Motor neuron (in vitro differentiated cells): ENCODE results near the gene GRK2. TPM values are rescaled to one million over a fixed set of nuclear protein-coding genes. Genes with fewer than 3 reads are reported as not detected.

Experiments used
- ATAC-seq, 8 experiments: fragments of 200-7000 bp; cut with Tn5 transposase; replicated peaks in 6 of 8; 2 replicates each; pipeline ENCODE4 v1.8.0; 2021; ENCODE audit warnings: mild to moderate bottlenecking in 8 of 8, moderate library complexity in 8 of 8
- H3K27ac ChIP-seq, 2 donors: fragments of 250-450 bp; sonication (Bioruptor Pico); 2 replicates each; pipeline ENCODE4 v1.9.0; 2021; ENCODE audit warnings: antibody characterized with exemption in 2 of 2, mild to moderate bottlenecking in 2 of 2, moderate library complexity in 1 of 2
- H3K4me1 ChIP-seq, 2 donors: fragments of 250-450 bp; sonication (Bioruptor Pico); replicated peaks in 1 of 2; 2 replicates each; pipeline ENCODE4 v1.6.1; 2021; ENCODE audit warnings: antibody characterized with exemption in 2 of 2, mild to moderate bottlenecking in 2 of 2, moderate library complexity in 1 of 2
- H3K4me3 ChIP-seq, 5 donors: fragments of 250-450 bp; sonication (Bioruptor Pico); 2 replicates each; pipeline ENCODE4 v1.9.0; 2021; ENCODE audit warnings: antibody characterized with exemption in 5 of 5, mild to moderate bottlenecking in 5 of 5, moderate library complexity in 4 of 5
- WGBS, 10 experiments: fragments of 450-650 bp; shearing (Covaris generic); methylation state at CpG; one replicate each; pipeline ENCODE4 v1.0.0; 2022; 5-methylcytosine and 5-hydroxymethylcytosine counted together
- in situ Hi-C, 9 experiments: fragments of 400-800 bp; cut with MboI; loops; one replicate each; pipeline ENCODE4 v1.15.0; 2021; ENCODE audit warnings: low sequenced_read_pairs in 9 of 9, low pct_unique_long_range_greater_than_20kb in 2 of 9; ENCODE audit not compliant: unreplicated experiment in 9 of 9
- total RNA-seq, 8 experiments: library from RNA; unstranded; fragments of 300-600 nt; gene quantifications; 2 replicates each; pipeline versions ENCODE4 v1.2.3 to v1.2.4, GENCODE V29; 2022

GRK2 gene
- total RNA-seq, 8 experiments from 2014 or later = 13.8 to 40.5 (median 32.6) TPM

GRCh38 chr11:67303132-67303834 is 37.0 kb downstream of the GRK2 start, which contains the start of gene SSH3:
Gene SSH3 (plus strand): TSS chr11:67303530. CDS start chr11:67303626, 96 bp downstream.
- 16% methylated on average over 7 of the region's 65 CpGs; no CpG with 5 or more reads in 9 of the 10 experiments for WGBS, 10 experiments
- in situ Hi-C loops = no loop called here
- Histone ChIP-seq H3K4me1 (peaks cover 26 to 28% of the 10 kb centered on the region in 2 donors), H3K27ac (peak within 1 kb of the TSS in 1 of 2 donors; percentile 61), H3K4me3 (peak within 1 kb of the TSS in 4 of 5 donors; percentile 10 to 35 (median 26))
- peak; percentile 32 to 85 (median 48) for ATAC-seq

DNA sequence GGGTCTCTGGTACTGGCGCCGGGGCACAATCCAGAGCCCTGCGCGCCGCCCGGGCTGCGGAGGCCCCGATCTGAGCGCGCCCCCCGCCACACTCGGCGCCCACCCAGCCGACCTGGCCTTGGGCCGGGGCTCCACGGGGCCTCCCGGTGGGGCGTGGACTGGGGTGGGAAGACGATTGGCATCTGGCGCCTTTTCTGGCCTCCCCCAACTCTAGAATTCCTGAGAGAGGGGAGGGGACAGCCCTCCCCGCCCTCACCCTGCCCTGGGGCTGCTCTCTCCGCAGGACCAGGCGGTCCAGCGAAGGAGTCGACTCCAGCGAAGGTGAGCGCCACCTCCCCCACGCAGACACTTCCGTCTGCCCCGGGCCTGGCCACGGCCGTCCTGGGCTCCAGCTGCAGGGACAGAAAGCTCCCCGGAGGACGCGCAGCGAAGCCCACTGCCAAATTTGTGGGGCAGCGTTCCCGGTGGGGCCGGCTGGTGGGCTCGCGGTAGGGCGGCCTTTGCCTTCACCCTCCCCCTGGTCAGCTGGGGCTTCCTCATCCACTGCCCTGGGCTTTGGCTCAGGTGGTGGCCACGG is 37.6 kb downstream of the GRK2 start:
- peak; percentile 1 to 55 (median 20) for ATAC-seq
- in situ Hi-C loops = no loop called here
- Histone ChIP-seq H3K4me1 (peaks cover 26 to 28% of the 10 kb centered on the region in 2 donors), H3K27ac (no peak overlapping the region), H3K4me3 (peak overlapping the region in 4 of 5 donors; percentile 10 to 35 (median 26))
- whole genome bisulfite sequencing, 10 experiments = 0 to 30% methylated on average over 1 to 2 of the region's 43 CpGs; no CpG with 5 or more reads in 8 of the 10 experiments

DNA sequence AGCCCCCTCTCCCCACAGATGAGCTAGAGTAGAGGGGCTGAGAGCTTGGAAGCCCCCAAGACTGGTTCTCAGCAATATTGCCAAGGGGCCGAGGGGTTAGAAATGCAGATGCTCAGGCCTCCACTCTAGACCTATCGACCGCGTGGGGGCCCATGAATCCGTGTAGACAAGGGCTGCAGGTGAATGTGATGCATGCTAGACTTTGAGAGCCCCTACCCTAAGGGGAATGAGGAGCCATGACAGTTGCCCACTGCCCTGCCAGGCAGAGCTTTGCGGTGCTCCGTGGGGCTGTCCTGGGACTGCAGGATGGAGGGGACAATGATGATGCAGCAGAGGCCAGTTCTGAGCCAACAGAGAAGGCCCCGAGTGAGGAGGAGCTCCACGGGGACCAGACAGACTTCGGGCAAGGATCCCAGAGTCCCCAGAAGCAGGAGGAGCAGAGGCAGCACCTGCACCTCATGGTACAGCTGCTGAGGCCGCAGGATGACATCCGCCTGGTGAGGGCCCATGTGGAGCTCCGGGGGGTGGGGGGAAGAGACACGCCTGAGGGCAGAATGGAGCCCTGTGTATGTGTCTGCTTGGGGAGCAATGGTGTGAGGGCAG is 38.3 kb downstream of the GRK2 start:
- WGBS, 10 experiments = 54 to 92% (median 76%) methylated on average over 2 to 9 of the region's 14 CpGs; no CpG with 5 or more reads in 4 of the 10 experiments
- in situ Hi-C loops = no loop called here
- peaks cover 26 to 28% of the 10 kb centered on the region in 2 donors for H3K4me1 ChIP-seq
- ATAC-seq = no peak
- no peak overlapping the region for H3K4me3 ChIP-seq
- H3K27ac ChIP-seq = no peak overlapping the region

- no peak overlapping the region for H3K4me3 ChIP-seq
- H3K4me1 ChIP-seq = peaks cover 22% of the 10 kb centered on the region in 2 donors
- 40 to 90% (median 89%) methylated on average over 1 to 3 of the region's 19 CpGs; no CpG with 5 or more reads in 7 of the 10 experiments for WGBS, 10 experiments
- in situ Hi-C loops = no loop called here
- no peak for ATAC-seq
- H3K27ac ChIP-seq = no peak overlapping the region
Observed at GRCh38 chr11:67306769-67307544, 40.7 kb downstream of the GRK2 start.

GRCh38 chr11:67307545-67308001 is 41.3 kb downstream of the GRK2 start:
- WGBS, 10 experiments = no CpG with 5 or more reads among the region's 12 CpGs
- Histone ChIP-seq H3K4me3 (no peak overlapping the region), H3K27ac (no peak overlapping the region), H3K4me1 (peaks cover 16 to 18% of the 10 kb centered on the region in 2 donors)
- in situ Hi-C loops = no loop called here
- ATAC-seq = no peak

DNA sequence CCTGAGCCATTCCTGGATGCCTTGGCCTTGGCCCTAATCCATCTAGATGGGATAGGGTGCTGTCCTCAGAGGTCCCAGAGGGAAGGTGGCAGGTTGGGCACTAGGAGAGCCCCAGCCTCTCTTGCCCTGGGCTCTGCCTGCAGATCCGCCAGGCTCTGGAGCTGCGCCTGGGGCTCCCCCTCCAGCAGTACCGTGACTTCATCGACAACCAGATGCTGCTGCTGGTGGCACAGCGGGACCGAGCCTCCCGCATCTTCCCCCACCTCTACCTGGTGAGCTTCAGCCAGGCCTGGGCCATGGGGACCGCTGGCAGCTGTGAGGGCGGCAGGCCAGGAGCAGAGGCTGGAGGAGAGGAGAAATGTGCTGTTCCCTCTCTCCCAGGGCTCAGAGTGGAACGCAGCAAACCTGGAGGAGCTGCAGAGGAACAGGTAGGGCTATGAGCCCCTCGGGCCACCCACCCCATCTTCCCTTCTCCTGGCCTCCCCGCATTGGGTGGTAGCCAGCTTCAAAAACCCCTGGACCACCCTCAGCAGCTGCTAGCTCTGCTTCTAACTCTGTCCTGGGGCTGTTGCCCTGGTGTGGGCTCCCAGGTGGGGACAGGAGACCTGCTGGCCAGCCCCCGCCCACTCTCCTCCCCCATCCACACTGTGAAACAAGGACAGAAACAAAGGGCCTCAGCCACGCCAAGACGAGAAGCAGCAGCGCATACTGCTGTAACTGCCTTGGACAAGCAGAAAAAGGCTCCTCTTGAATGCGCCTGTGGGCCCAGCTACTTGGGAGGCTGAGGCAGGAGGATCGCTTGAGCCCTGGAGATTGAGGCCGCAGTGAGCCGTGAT is 42.0 kb downstream of the GRK2 start:
- Histone ChIP-seq H3K4me1 (peaks cover 9 to 11% of the 10 kb centered on the region in 2 donors), H3K27ac (no peak overlapping the region), H3K4me3 (no peak overlapping the region)
- no peak for ATAC-seq
- 86 to 100% (median 93%) methylated on average over 3 to 6 of the region's 20 CpGs; no CpG with 5 or more reads in 7 of the 10 experiments for WGBS, 10 experiments
- in situ Hi-C loops = no loop called here

GRCh38 chr11:67309166-67309565 is 42.9 kb downstream of the GRK2 start:
- no peak overlapping the region for H3K27ac ChIP-seq
- WGBS, 10 experiments = 60 to 100% (median 92%) methylated on average over 1 to 4 of the region's 11 CpGs; no CpG with 5 or more reads in 6 of the 10 experiments
- ATAC-seq = no peak
- in situ Hi-C loops = no loop called here
- no peak overlapping the region for H3K4me3 ChIP-seq
- peaks cover under 1 to 2% of the 10 kb centered on the region in 2 donors for H3K4me1 ChIP-seq

DNA sequence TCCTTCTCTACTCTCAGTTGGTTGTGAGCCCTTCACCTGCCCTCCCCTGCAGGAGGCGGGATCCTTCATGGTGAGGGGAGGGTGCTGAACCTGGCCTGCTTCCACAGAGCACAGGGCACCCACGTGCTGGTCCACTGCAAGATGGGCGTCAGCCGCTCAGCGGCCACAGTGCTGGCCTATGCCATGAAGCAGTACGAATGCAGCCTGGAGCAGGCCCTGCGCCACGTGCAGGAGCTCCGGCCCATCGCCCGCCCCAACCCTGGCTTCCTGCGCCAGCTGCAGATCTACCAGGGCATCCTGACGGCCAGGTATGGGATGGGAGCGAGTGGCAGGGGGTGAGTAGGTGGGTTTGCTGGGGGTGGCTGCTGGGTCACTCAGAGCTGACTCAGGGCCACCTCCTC is 43.4 kb downstream of the GRK2 start:
- in situ Hi-C loops = loop anchor here in 1 of 9 experiments (10.0 kb wide), 1 partner anchor 45 kb away; the partner anchor contains the start of gene GRK2
- WGBS, 10 experiments = 50 to 89% methylated on average over 2 to 4 of the region's 14 CpGs; no CpG with 5 or more reads in 8 of the 10 experiments
- H3K4me3 ChIP-seq = no peak overlapping the region
- H3K4me1 ChIP-seq = no peaks in the 10 kb centered on the region
- peak in 1 of 8 experiments; percentile 12 for ATAC-seq
- H3K27ac ChIP-seq = no peak overlapping the region

DNA sequence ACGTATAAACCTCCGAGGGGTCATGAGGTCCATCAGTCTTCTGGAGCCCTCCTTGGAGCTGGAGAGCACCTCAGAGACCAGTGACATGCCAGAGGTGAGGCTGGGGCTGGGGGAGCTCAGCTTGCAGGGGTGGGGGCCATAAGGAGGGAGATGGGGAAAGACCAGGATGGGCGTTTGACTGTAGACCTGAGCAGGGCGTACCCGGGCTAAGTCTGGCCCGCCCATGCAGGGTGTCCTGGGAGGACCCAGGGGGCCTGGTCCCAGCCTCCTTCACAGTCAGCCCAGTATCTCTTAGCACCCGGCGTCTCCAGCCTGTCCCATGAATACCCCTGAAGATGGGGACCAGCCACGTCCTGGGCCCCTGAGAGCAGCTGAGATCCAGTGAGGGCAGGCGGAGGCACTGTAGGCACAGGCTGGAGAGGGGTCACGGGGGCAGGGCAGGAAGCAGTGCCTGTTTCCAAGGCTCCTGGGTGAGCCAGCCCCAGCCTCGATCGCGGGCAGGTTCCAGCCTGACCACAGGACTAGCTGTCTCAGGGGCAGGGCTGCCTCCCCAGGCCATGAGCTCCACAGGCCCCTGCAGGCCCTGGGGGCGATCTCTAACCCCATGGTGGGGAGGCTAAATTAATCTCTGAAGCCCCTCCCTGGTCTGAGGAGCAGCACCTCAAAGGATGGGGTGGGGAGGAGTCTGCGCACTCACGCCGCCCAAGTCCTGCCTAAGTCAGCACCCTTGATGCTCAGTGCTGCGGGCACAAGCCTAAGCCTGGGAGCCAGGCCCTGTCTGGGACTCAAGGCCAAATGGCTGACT is 44.2 kb downstream of the GRK2 start:
- ATAC-seq = peak in 3 of 8 experiments; percentile 8 to 25 (median 11)
- in situ Hi-C loops = loop anchor here in 1 of 9 experiments (10.0 kb wide), 1 partner anchor 46 kb away; the partner anchor contains the start of gene GRK2

GRCh38 chr11:67311051-67311555 is 44.8 kb downstream of the GRK2 start:
- ATAC-seq = peak in 3 of 8 experiments; percentile 25 to 84 (median 33)
- 60 to 100% (median 82%) methylated on average over 1 to 4 of the region's 18 CpGs; no CpG with 5 or more reads in 5 of the 10 experiments for WGBS, 10 experiments
- in situ Hi-C loops = loop anchor here in 1 of 9 experiments (10.0 kb wide), 1 partner anchor 46 kb away; the partner anchor contains the start of gene GRK2
- no peaks in the 10 kb centered on the region for H3K4me1 ChIP-seq
- H3K27ac ChIP-seq = no peak overlapping the region
- no peak overlapping the region for H3K4me3 ChIP-seq

More for the DNA sequence above, 44.2 kb downstream of the GRK2 start:
- Histone ChIP-seq H3K4me1 (no peaks in the 10 kb centered on the region), H3K4me3 (no peak overlapping the region), H3K27ac (no peak overlapping the region)
- WGBS, 10 experiments = no CpG with 5 or more reads among the region's 19 CpGs

DNA sequence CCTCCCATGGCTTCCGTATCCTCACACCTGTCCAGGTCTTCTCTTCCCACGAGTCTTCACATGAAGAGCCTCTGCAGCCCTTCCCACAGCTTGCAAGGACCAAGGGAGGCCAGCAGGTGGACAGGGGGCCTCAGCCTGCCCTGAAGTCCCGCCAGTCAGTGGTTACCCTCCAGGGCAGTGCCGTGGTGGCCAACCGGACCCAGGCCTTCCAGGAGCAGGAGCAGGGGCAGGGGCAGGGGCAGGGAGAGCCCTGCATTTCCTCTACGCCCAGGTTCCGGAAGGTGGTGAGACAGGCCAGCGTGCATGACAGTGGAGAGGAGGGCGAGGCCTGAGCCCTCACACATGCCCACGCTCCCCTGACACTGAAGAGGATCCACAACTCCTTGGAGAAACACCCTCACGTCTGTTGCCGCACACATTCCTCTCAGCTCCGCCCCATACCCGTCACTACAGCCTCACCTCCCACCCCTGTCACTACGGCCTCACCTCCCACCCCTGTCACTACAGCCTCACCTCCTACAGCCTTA is 45.3 kb downstream of the GRK2 start:
- Histone ChIP-seq H3K4me1 (peaks cover 0 to under 1% of the 10 kb centered on the region in 2 donors), H3K27ac (no peak overlapping the region), H3K4me3 (no peak overlapping the region)
- ATAC-seq = peak in 2 of 8 experiments; percentile 12 to 30
- in situ Hi-C loops = loop anchor here in 1 of 9 experiments (10.0 kb wide), 1 partner anchor 47 kb away; the partner anchor contains the start of gene GRK2
- WGBS, 10 experiments = 70 to 100% (median 81%) methylated on average over 2 to 4 of the region's 15 CpGs; no CpG with 5 or more reads in 7 of the 10 experiments
